ENCODE results near the gene VEPH1. TPM values are rescaled to one million over a fixed set of nuclear protein-coding genes. Genes with fewer than 3 reads are reported as not detected.

VEPH1 gene
- polyA plus RNA-seq, 1 donor (not counting 4 experiments of a cell fraction or from before 2014, with no cell fraction given) = 0.21 TPM

DNA sequence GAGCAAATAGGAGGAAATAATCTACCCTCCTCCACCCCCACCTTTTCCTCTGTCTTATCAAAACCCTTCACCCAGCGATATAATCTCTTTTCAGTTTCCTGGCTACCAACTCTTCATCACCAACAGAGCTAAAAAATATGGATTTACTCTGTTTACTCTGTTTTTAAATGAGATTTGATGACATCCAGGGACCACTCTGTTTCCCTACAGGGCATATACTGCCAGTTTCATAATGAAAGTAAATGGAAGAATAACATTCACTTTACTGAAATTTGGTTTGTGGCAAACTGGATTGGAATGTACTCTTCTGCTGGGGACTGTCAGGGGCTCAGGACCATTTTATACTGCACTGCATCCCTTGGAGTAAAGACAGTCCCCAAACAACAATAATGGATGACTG is 146.7 kb downstream of the VEPH1 start:
- Histone ChIP-seq H3K27ac (ENCODE audit: control insufficient read depth, insufficient read depth, low read length) (no peak overlapping the region), H3K4me2 (ENCODE audit: control insufficient read depth, extremely low read depth, insufficient read depth, low read depth, low read length) (no peak overlapping the region), H3K9me1 (ENCODE audit: control insufficient read depth, extremely low read depth, insufficient read depth, low read length) (no peaks in the 10 kb centered on the region), H3K27me3 (ENCODE audit: control insufficient read depth, extremely low read depth, insufficient read depth, low read length) (peaks cover 2% of the 10 kb centered on the region), H3K79me2 (ENCODE audit: control insufficient read depth, insufficient read depth, low read length) (no peaks in the 10 kb centered on the region), H4K20me1 (ENCODE audit: control insufficient read depth, extremely low read depth, insufficient read depth, low read length) (no peaks in the 10 kb centered on the region), H2AFZ (ENCODE audit: control insufficient read depth, low read length) (no peak overlapping the region), H3K9me3 (ENCODE audit: control insufficient read depth, low read depth, low read length) (no peaks in the 10 kb centered on the region), H3K4me3 (ENCODE audit: control insufficient read depth in 2 of 3, extremely low read depth in 1 of 3, insufficient read depth in 2 of 3, low read depth in 1 of 3, low read length in 3 of 3) (no peak overlapping the region), H3K9ac (ENCODE audit: control insufficient read depth, extremely low read depth, insufficient read depth, low read length) (no peak overlapping the region), H3K4me1 (ENCODE audit: control insufficient read depth, extremely low read depth, insufficient read depth, low read length) (peaks cover 17% of the 10 kb centered on the region), H3K36me3 (ENCODE audit: control insufficient read depth in 2 of 2, extremely low read depth in 1 of 2, insufficient read depth in 2 of 2, low read length in 2 of 2) (no peaks in the 10 kb centered on the region)
- no peak for FAIRE-seq
- dilution Hi-C loops (cut with MboI; ENCODE audit: extremely low pct_ligation_motif_present, low sequenced_read_pairs) = no loop called here
- TF ChIP-seq, protein P1, sequence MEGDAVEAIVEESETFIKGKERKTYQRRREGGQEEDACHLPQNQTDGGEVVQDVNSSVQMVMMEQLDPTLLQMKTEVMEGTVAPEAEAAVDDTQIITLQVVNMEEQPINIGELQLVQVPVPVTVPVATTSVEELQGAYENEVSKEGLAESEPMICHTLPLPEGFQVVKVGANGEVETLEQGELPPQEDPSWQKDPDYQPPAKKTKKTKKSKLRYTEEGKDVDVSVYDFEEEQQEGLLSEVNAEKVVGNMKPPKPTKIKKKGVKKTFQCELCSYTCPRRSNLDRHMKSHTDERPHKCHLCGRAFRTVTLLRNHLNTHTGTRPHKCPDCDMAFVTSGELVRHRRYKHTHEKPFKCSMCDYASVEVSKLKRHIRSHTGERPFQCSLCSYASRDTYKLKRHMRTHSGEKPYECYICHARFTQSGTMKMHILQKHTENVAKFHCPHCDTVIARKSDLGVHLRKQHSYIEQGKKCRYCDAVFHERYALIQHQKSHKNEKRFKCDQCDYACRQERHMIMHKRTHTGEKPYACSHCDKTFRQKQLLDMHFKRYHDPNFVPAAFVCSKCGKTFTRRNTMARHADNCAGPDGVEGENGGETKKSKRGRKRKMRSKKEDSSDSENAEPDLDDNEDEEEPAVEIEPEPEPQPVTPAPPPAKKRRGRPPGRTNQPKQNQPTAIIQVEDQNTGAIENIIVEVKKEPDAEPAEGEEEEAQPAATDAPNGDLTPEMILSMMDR (optimal IDR thresholded peaks at IDR 0.05 in 1 of 3, IDR thresholded peaks at IDR 0.05 in 1 of 3, conservative IDR thresholded peaks at IDR 0.05 in 1 of 3; ENCODE audit: extremely low read depth in 1 of 3, insufficient read depth in 2 of 3, low read length in 3 of 3) = no peak
- no peak for TF ChIP-seq EZH2 (IDR thresholded peaks at IDR 0.05; ENCODE audit: low read length)
- no peak for DNase-seq (ENCODE audit: low read depth, low spot score)

DNA sequence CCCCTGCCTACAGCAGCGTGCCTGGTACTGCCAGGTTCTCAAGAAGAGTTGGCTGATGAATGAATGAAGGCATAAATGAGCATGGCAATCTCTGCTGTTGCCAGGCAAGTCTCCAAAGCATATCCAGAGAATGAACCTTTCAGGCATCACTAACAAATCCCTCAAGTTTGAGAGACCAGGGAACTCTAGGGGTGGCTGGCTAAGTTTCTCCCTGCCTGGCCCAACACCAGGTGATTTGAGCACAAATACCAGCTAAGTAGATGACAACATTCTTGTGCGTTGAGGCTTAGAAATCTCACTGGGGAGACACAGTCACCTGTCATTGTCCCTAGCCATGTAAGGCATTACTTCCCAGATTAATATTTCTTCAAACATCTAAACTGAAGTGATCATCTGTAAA is 147.9 kb downstream of the VEPH1 start:
- Histone ChIP-seq H3K9ac (ENCODE audit: control insufficient read depth, extremely low read depth, insufficient read depth, low read length) (no peak overlapping the region), H3K4me3 (ENCODE audit: control insufficient read depth in 2 of 3, extremely low read depth in 1 of 3, insufficient read depth in 2 of 3, low read depth in 1 of 3, low read length in 3 of 3) (no peak overlapping the region), H3K27me3 (ENCODE audit: control insufficient read depth, extremely low read depth, insufficient read depth, low read length) (peaks cover 2% of the 10 kb centered on the region), H4K20me1 (ENCODE audit: control insufficient read depth, extremely low read depth, insufficient read depth, low read length) (no peaks in the 10 kb centered on the region), H3K9me1 (ENCODE audit: control insufficient read depth, extremely low read depth, insufficient read depth, low read length) (no peaks in the 10 kb centered on the region), H3K79me2 (ENCODE audit: control insufficient read depth, insufficient read depth, low read length) (no peaks in the 10 kb centered on the region), H3K4me1 (ENCODE audit: control insufficient read depth, extremely low read depth, insufficient read depth, low read length) (peaks cover 12% of the 10 kb centered on the region), H3K27ac (ENCODE audit: control insufficient read depth, insufficient read depth, low read length) (no peak overlapping the region), H3K9me3 (ENCODE audit: control insufficient read depth, low read depth, low read length) (no peaks in the 10 kb centered on the region), H2AFZ (ENCODE audit: control insufficient read depth, low read length) (no peak overlapping the region), H3K4me2 (ENCODE audit: control insufficient read depth, extremely low read depth, insufficient read depth, low read depth, low read length) (no peak overlapping the region), H3K36me3 (ENCODE audit: control insufficient read depth in 2 of 2, extremely low read depth in 1 of 2, insufficient read depth in 2 of 2, low read length in 2 of 2) (no peaks in the 10 kb centered on the region)
- no peak for FAIRE-seq
- TF ChIP-seq, protein P1 (optimal IDR thresholded peaks at IDR 0.05 in 1 of 3, IDR thresholded peaks at IDR 0.05 in 1 of 3, conservative IDR thresholded peaks at IDR 0.05 in 1 of 3; ENCODE audit: extremely low read depth in 1 of 3, insufficient read depth in 2 of 3, low read length in 3 of 3) = no peak
- no peak for TF ChIP-seq EZH2 (IDR thresholded peaks at IDR 0.05; ENCODE audit: low read length)
- DNase-seq (ENCODE audit: low read depth, low spot score) = no peak
- dilution Hi-C loops (cut with MboI; ENCODE audit: extremely low pct_ligation_motif_present, low sequenced_read_pairs) = no loop called here
